Breast epithelium (tissue), 4 donors: ENCODE data around the gene PSMA1. TPM values are rescaled to one million over a fixed set of nuclear protein-coding genes. Genes with fewer than 3 reads are reported as not detected.

Experiments used
- DNase-seq, 2 donors: peaks; one replicate each; pipeline ENCODE4 v3.0.0-alpha.2; 2019; ENCODE audit warnings: low spot score in 2 of 2
- H3K27ac ChIP-seq, 2 donors: fragments of 200-600 bp; sonication (generic) in 1 of 2; one replicate each; pipeline ENCODE4 v1.5.1; 2016 to 2019; ENCODE audit warnings: mild to moderate bottlenecking in 1 of 2
- H3K27me3 ChIP-seq, 2 donors: fragments of 200-600 bp; sonication (generic) in 1 of 2; one replicate each; pipeline versions ENCODE4 v1.5.1 to v1.6.0; 2017 to 2019; ENCODE audit warnings: control low read depth in 1 of 2, mild to moderate bottlenecking in 1 of 2
- H3K36me3 ChIP-seq: fragments of 200-600 bp; one replicate; pipeline ENCODE4 v1.5.1; 2019
- H3K4me1 ChIP-seq, 2 donors: fragments of 200-600 bp; sonication (generic); one replicate each; pipeline ENCODE4 v1.5.1; 2016 to 2019; ENCODE audit warnings: control low read depth in 1 of 2
- H3K4me3 ChIP-seq, 3 donors: fragments of 200-600 bp; sonication (generic); 1 replicate in 2 of 3; 2 replicates in 1 of 3; pipeline ENCODE4 v1.5.1; 2016 to 2019; ENCODE audit warnings: mild to moderate bottlenecking in 3 of 3, moderate library complexity in 2 of 3
- H3K9me3 ChIP-seq, 2 donors: fragments of 200-600 bp; sonication (generic) in 1 of 2; one replicate each; pipeline ENCODE4 v1.5.1; 2016 to 2019; ENCODE audit warnings: control low read depth in 1 of 2
- CTCF ChIP-seq, 3 donors: fragments of 450-650 bp; IDR thresholded peaks; one replicate each; pipeline ENCODE4 v1.5.1; 2016 to 2017; ENCODE audit warnings: antibody characterized with exemption in 3 of 3, mild to moderate bottlenecking in 3 of 3, moderate library complexity in 3 of 3
- POLR2A ChIP-seq: fragments of 450-650 bp; IDR thresholded peaks from one replicate; pipeline ENCODE4 v1.6.1; 2016; ENCODE audit warnings: antibody characterized with exemption, mild to moderate bottlenecking, moderate library complexity
- POLR2AphosphoS5 ChIP-seq, 3 donors: sonication (generic); formaldehyde crosslinking; IDR thresholded peaks; one replicate each; pipeline ENCODE4 v1.6.1; 2017; ENCODE audit warnings: antibody characterized with exemption in 3 of 3
- intact Hi-C: fragments of 100-400 bp; cut with DNase I; formaldehyde crosslinking; loops from one replicate; pipeline ENCODE4 v1.15.1; 2023; ENCODE audit warnings: low total_unique reads
- total RNA-seq, 3 donors: library from RNA; depleted of rRNA; stranded (reverse); fragments of >200 nt; gene quantifications; one replicate each; pipeline ENCODE4 v1.1.0, GENCODE V29; 2016

Gene PSMA1
- total RNA-seq, 3 donors from 2014 or later: 107 to 120 (median 116) TPM

GRCh38 chr11:14471127-14471526 is 49.1 kb downstream of the PSMA1 start:
- DNase-seq: no peak
- no peaks in the 10 kb centered on the region for H3K4me1 ChIP-seq
- no peak overlapping the region for H3K27ac ChIP-seq
- TF ChIP-seq CTCF (IDR thresholded peaks at IDR 0.05) (no peak), POLR2AphosphoS5 (IDR thresholded peaks at IDR 0.05) (no peak), POLR2A (no peak)
- intact Hi-C loops: no loop called here
- no peaks in the 10 kb centered on the region for H3K9me3 ChIP-seq
- no peaks in the 10 kb centered on the region for H3K27me3 ChIP-seq
- H3K4me3 ChIP-seq: no peak overlapping the region
- H3K36me3 ChIP-seq: peaks cover 1% of the 10 kb centered on the region

- TF ChIP-seq CTCF (IDR thresholded peaks at IDR 0.05) (no peak), POLR2A (no peak), POLR2AphosphoS5 (IDR thresholded peaks at IDR 0.05) (no peak)
- H3K27ac ChIP-seq: no peak overlapping the region
- intact Hi-C loops: no loop called here
- no peaks in the 10 kb centered on the region for H3K27me3 ChIP-seq
- no peak for DNase-seq
- H3K36me3 ChIP-seq: peaks cover 31% of the 10 kb centered on the region
- no peaks in the 10 kb centered on the region for H3K4me1 ChIP-seq
- H3K9me3 ChIP-seq: no peaks in the 10 kb centered on the region
- no peak overlapping the region for H3K4me3 ChIP-seq
Measured at GRCh38 chr11:14463623-14464022, 56.6 kb downstream of the PSMA1 start.

- Histone ChIP-seq H3K4me1 (no peaks in the 10 kb centered on the region), H3K27me3 (no peaks in the 10 kb centered on the region), H3K9me3 (no peaks in the 10 kb centered on the region), H3K27ac (no peak overlapping the region), H3K36me3 (peaks cover 25% of the 10 kb centered on the region), H3K4me3 (no peak overlapping the region)
- DNase-seq: no peak
- TF ChIP-seq POLR2A: no peak
- no peak for TF ChIP-seq CTCF (IDR thresholded peaks at IDR 0.05)
- no peak for TF ChIP-seq POLR2AphosphoS5 (IDR thresholded peaks at IDR 0.05)
- intact Hi-C loops: no loop called here
Measured at GRCh38 chr11:14460147-14460546, 60.0 kb downstream of the PSMA1 start.

GRCh38 chr11:14458377-14458776 is 61.8 kb downstream of the PSMA1 start:
- Histone ChIP-seq H3K9me3 (no peaks in the 10 kb centered on the region), H3K36me3 (peaks cover 18% of the 10 kb centered on the region), H3K4me1 (no peaks in the 10 kb centered on the region), H3K27ac (no peak overlapping the region), H3K4me3 (no peak overlapping the region), H3K27me3 (no peaks in the 10 kb centered on the region)
- intact Hi-C loops: no loop called here
- TF ChIP-seq POLR2AphosphoS5 (IDR thresholded peaks at IDR 0.05) (no peak), POLR2A (no peak), CTCF (IDR thresholded peaks at IDR 0.05) (no peak)
- no peak for DNase-seq

- DNase-seq: no peak
- H3K4me1 ChIP-seq: no peaks in the 10 kb centered on the region
- peaks cover 3% of the 10 kb centered on the region for H3K36me3 ChIP-seq
- intact Hi-C loops: no loop called here
- TF ChIP-seq POLR2A (no peak), POLR2AphosphoS5 (IDR thresholded peaks at IDR 0.05) (no peak), CTCF (IDR thresholded peaks at IDR 0.05) (no peak)
- H3K4me3 ChIP-seq: no peak overlapping the region
- no peaks in the 10 kb centered on the region for H3K9me3 ChIP-seq
- H3K27me3 ChIP-seq: no peaks in the 10 kb centered on the region
- H3K27ac ChIP-seq: no peak overlapping the region
Measured at GRCh38 chr11:14455648-14456430, 64.3 kb downstream of the PSMA1 start.
